Stimulated activated CD4-positive, alpha-beta T cell treated with anti-CD3 and anti-CD28 coated beads, Interleukin-1b, Interleukin-23, amount 100 ng/mL, for 4 hours (primary cell): ENCODE results near the gene LSS.

Source experiments
- DNase-seq, 2 donors: peaks; one replicate each; pipeline ENCODE4 v3.0.0-alpha.2; 2020; ENCODE audit warnings: low read depth in 2 of 2

Gene LSS

DNA sequence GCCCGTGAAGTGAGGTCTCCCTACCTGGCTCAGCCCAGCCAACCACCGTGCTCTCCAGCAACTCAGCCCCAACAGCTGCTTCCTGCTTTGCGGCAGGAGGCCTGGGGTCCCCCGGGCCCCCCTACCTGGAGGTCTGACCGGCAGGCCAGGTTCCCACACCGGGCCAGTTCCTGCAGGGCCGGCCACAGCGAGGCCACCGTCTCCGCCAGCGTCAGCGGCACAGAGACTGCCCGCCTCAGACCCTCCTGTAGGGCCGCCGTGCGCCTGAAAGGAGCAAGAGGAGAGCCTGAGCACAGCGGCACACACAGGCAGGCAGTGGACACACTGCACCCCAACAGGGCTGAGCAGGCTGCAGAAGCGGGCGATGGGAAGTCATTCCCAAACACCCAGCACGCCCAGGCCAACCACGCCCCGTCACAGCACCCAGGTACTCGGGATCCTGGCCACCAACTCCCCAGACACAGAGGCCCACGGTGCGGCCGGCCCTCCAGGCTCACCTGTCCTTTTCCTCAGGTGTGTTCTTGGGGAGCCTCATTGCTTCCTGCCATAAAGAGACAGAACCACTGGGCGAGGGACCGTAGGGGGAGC is 90.1 kb downstream of the LSS start:
- DNase-seq, result no peak
